ENCODE results near the gene PCGF3.
"Not testable (repeated sequence)": the region's sequence is repeated elsewhere in the genome, so short reads cannot be mapped to it uniquely, and the experiment has no call there.

PCGF3 gene

GRCh38 chr4:687971-688853, 17.4 kb upstream of the PCGF3 start:
- DNase-seq, result no peak
- ChIA-PET CTCF (interaction anchor here (1.6 kb wide), 1 partner anchor 13 kb away, joined by 6 read pairs; the partner anchor contains the start of genes ATP5ME and MYL5), POLR2A (no interaction called here)
- H3K27me3 ChIP-seq (replicated peaks in 2 of 5; ENCODE audit: control insufficient read depth in 4 of 5, insufficient read depth in 5 of 5, low read length in 4 of 5), result no peaks in the 10 kb centered on the region
- H3K4me1 ChIP-seq (ENCODE audit: control extremely low read depth in 1 of 4, control insufficient read depth in 4 of 4, insufficient read depth in 4 of 4, low read length in 3 of 4), result peaks cover 0 to 30% (median 26%) of the 10 kb centered on the region in 4 experiments
- peak overlapping the region in 5 of 7 experiments; percentile 48 to 75 (median 64) for H3K4me3 ChIP-seq (ENCODE audit: control insufficient read depth in 1 of 7, extremely low read depth in 1 of 7, insufficient read depth in 4 of 7, low read depth in 2 of 7, low read length in 6 of 7)
- WGBS (ENCODE audit: insufficient coverage), result 84% methylated on average over 19 of the region's 26 CpGs
- H3K27ac ChIP-seq (ENCODE audit: insufficient read depth in 1 of 2, low read depth in 1 of 2, low read length in 2 of 2, poor library complexity in 1 of 2, severe bottlenecking in 2 of 2), result no peak overlapping the region
- H3K36me3 ChIP-seq (ENCODE audit: control insufficient read depth in 4 of 4, insufficient read depth in 4 of 4, low read length in 3 of 4), result no peaks in the 10 kb centered on the region
- no peaks in the 10 kb centered on the region for H3K9me3 ChIP-seq (ENCODE audit: control extremely low read depth in 1 of 5, control insufficient read depth in 4 of 5, insufficient read depth in 2 of 5, low read depth in 1 of 5, low read length in 4 of 5)

GRCh38 chr4:688854-689681, 16.6 kb upstream of the PCGF3 start, which contains the start of gene SLC49A3:
Gene SLC49A3, minus strand, starts transcription at chr4:689151. Its CDS starts 24 bp downstream, at chr4:689127.
- 11% methylated on average over 29 of the region's 59 CpGs for WGBS (ENCODE audit: insufficient coverage)
- Histone ChIP-seq H3K4me3 (ENCODE audit: control insufficient read depth in 1 of 7, extremely low read depth in 1 of 7, insufficient read depth in 4 of 7, low read depth in 2 of 7, low read length in 6 of 7) (peak within 1 kb of the TSS in 5 of 7 experiments; percentile 48 to 75 (median 64)), H3K36me3 (ENCODE audit: control insufficient read depth in 4 of 4, insufficient read depth in 4 of 4, low read length in 3 of 4) (no peaks in the 10 kb centered on the region), H3K9me3 (ENCODE audit: control extremely low read depth in 1 of 5, control insufficient read depth in 4 of 5, insufficient read depth in 2 of 5, low read depth in 1 of 5, low read length in 4 of 5) (no peaks in the 10 kb centered on the region), H3K27ac (ENCODE audit: insufficient read depth in 1 of 2, low read depth in 1 of 2, low read length in 2 of 2, poor library complexity in 1 of 2, severe bottlenecking in 2 of 2) (no peak within 1 kb of the TSS), H3K27me3 (replicated peaks in 2 of 5; ENCODE audit: control insufficient read depth in 4 of 5, insufficient read depth in 5 of 5, low read length in 4 of 5) (no peaks in the 10 kb centered on the region), H3K4me1 (ENCODE audit: control extremely low read depth in 1 of 4, control insufficient read depth in 4 of 4, insufficient read depth in 4 of 4, low read length in 3 of 4) (peaks cover 0 to 22% (median 18%) of the 10 kb centered on the region in 4 experiments)
- POLR2A ChIA-PET, result interaction anchor here (0.6 kb wide), 2 partner anchors 38 to 105 kb away, joined by 3 to 6 read pairs; no protein-coding TSS in a partner anchor
- CTCF ChIA-PET, result interaction anchor here (1.0 kb wide), 1 partner anchor 21 kb away, joined by 3 read pairs; no protein-coding TSS in a partner anchor
- DNase-seq, result peak in 2 of 3 donors; percentile 39 to 52

GRCh38 chr4:689723-690122, 15.9 kb upstream of the PCGF3 start:
- Histone ChIP-seq H3K27ac (ENCODE audit: insufficient read depth in 1 of 2, low read depth in 1 of 2, low read length in 2 of 2, poor library complexity in 1 of 2, severe bottlenecking in 2 of 2) (no peak overlapping the region), H3K4me1 (ENCODE audit: control extremely low read depth in 1 of 4, control insufficient read depth in 4 of 4, insufficient read depth in 4 of 4, low read length in 3 of 4) (peaks cover 0 to 19% (median 16%) of the 10 kb centered on the region in 4 experiments), H3K9me3 (ENCODE audit: control extremely low read depth in 1 of 5, control insufficient read depth in 4 of 5, insufficient read depth in 2 of 5, low read depth in 1 of 5, low read length in 4 of 5) (no peaks in the 10 kb centered on the region), H3K36me3 (ENCODE audit: control insufficient read depth in 4 of 4, insufficient read depth in 4 of 4, low read length in 3 of 4) (no peaks in the 10 kb centered on the region), H3K4me3 (ENCODE audit: control insufficient read depth in 1 of 7, extremely low read depth in 1 of 7, insufficient read depth in 4 of 7, low read depth in 2 of 7, low read length in 6 of 7) (peak overlapping the region in 5 of 7 experiments; percentile 48 to 75 (median 64)), H3K27me3 (replicated peaks in 2 of 5; ENCODE audit: control insufficient read depth in 4 of 5, insufficient read depth in 5 of 5, low read length in 4 of 5) (no peaks in the 10 kb centered on the region)
- 72% methylated on average over 5 of the region's 8 CpGs for WGBS (ENCODE audit: insufficient coverage)
- ChIA-PET CTCF (interaction anchor here (1.0 to 1.6 kb wide), 3 partner anchors 11 to 20 kb away, joined by 3 to 6 read pairs (median 5); no protein-coding TSS in a partner anchor), POLR2A (interaction anchor here (0.6 kb wide), 2 partner anchors 37 to 104 kb away, joined by 3 to 6 read pairs; no protein-coding TSS in a partner anchor)
- no peak for DNase-seq

GRCh38 chr4:692771-693554, 12.7 kb upstream of the PCGF3 start:
- H3K27ac ChIP-seq (ENCODE audit: insufficient read depth in 1 of 2, low read depth in 1 of 2, low read length in 2 of 2, poor library complexity in 1 of 2, severe bottlenecking in 2 of 2), result no peak overlapping the region
- H3K4me3 ChIP-seq (ENCODE audit: control insufficient read depth in 1 of 7, extremely low read depth in 1 of 7, insufficient read depth in 4 of 7, low read depth in 2 of 7, low read length in 6 of 7), result no peak overlapping the region
- H3K27me3 ChIP-seq (replicated peaks in 2 of 5; ENCODE audit: control insufficient read depth in 4 of 5, insufficient read depth in 5 of 5, low read length in 4 of 5), result no peaks in the 10 kb centered on the region
- no peaks in the 10 kb centered on the region for H3K9me3 ChIP-seq (ENCODE audit: control extremely low read depth in 1 of 5, control insufficient read depth in 4 of 5, insufficient read depth in 2 of 5, low read depth in 1 of 5, low read length in 4 of 5)
- H3K4me1 ChIP-seq (ENCODE audit: control extremely low read depth in 1 of 4, control insufficient read depth in 4 of 4, insufficient read depth in 4 of 4, low read length in 3 of 4), result peaks cover 0 to 19% (median 16%) of the 10 kb centered on the region in 4 experiments
- POLR2A ChIA-PET, result no interaction called here
- H3K36me3 ChIP-seq (ENCODE audit: control insufficient read depth in 4 of 4, insufficient read depth in 4 of 4, low read length in 3 of 4), result no peaks in the 10 kb centered on the region
- no peak for DNase-seq
- 85% methylated on average over 25 of the region's 32 CpGs for WGBS (ENCODE audit: insufficient coverage)
- CTCF ChIA-PET, result interaction anchor here (1.0 kb wide), 1 partner anchor 9 kb away, joined by 6 read pairs; no protein-coding TSS in a partner anchor

- H3K27ac ChIP-seq (ENCODE audit: insufficient read depth in 1 of 2, low read depth in 1 of 2, low read length in 2 of 2, poor library complexity in 1 of 2, severe bottlenecking in 2 of 2); DNase-seq; POLR2A ChIA-PET; H3K4me3 ChIP-seq (ENCODE audit: control insufficient read depth in 1 of 7, extremely low read depth in 1 of 7, insufficient read depth in 4 of 7, low read depth in 2 of 7, low read length in 6 of 7); H3K9me3 ChIP-seq (ENCODE audit: control extremely low read depth in 1 of 5, control insufficient read depth in 4 of 5, insufficient read depth in 2 of 5, low read depth in 1 of 5, low read length in 4 of 5); H3K27me3 ChIP-seq (replicated peaks in 2 of 5; ENCODE audit: control insufficient read depth in 4 of 5, insufficient read depth in 5 of 5, low read length in 4 of 5); H3K36me3 ChIP-seq (ENCODE audit: control insufficient read depth in 4 of 4, insufficient read depth in 4 of 4, low read length in 3 of 4): not testable (repeated sequence)
- peaks cover 0 to 16% (median 11%) of the 10 kb centered on the region in 4 experiments for H3K4me1 ChIP-seq (ENCODE audit: control extremely low read depth in 1 of 4, control insufficient read depth in 4 of 4, insufficient read depth in 4 of 4, low read length in 3 of 4)
- CTCF ChIA-PET, result interaction anchor here (1.1 kb wide), 1 partner anchor 11 kb away, joined by 3 read pairs; no protein-coding TSS in a partner anchor
- 96% methylated on average over 12 of the region's 12 CpGs for WGBS (ENCODE audit: insufficient coverage)
These were observed 11.2 kb upstream of the PCGF3 start for GRCh38 chr4:694341-694940.

Measured in common myeloid progenitor, CD34-positive (primary cell).